ENCODE data around the gene TYW1.
A peak's percentile ranks its signal among the peaks of the same experiment; 100 is the strongest.
"Not testable (repeated sequence)": the region's sequence is repeated elsewhere in the genome, so short reads cannot be mapped to it uniquely, and the experiment has no call there.

TYW1 gene

DNA sequence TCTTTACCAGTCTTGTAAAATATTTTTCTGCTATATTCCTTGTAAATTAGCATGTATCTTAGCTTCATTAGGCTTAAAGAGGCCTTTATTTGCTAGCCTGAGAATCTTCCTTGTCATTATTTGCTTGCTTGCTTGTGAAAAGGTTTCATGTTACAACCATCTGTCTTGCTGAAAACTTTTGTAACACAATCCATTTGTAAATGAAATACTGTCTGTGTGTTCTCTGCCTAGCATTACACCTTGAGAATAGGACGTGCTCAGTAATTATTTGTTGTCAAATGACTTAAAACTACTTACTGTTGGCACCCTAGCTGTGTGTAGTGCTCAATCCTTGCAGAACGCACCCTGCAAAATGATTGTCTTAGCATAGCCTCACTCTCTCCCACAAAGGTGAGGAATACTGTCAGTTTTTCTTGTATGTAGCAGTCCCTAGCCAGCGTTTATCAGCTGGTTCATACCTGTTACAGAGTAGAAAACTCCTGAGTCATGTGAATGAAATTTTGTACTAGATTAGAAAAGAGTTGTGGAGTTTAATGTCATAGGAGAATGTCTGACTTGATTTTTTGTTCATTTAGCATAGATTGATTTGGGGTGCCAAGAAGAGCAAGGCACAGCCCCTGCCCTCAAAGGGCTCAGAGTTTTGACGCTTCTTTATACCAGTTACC lies 193.3 kb downstream of the TYW1 start:
- DNase-seq (ENCODE audit: low read depth in 2 of 2), result not testable (repeated sequence)

GRCh38 chr7:67191002-67191720 lies 194.5 kb downstream of the TYW1 start:
- not testable (repeated sequence) for DNase-seq (ENCODE audit: low read depth in 2 of 2)

DNA sequence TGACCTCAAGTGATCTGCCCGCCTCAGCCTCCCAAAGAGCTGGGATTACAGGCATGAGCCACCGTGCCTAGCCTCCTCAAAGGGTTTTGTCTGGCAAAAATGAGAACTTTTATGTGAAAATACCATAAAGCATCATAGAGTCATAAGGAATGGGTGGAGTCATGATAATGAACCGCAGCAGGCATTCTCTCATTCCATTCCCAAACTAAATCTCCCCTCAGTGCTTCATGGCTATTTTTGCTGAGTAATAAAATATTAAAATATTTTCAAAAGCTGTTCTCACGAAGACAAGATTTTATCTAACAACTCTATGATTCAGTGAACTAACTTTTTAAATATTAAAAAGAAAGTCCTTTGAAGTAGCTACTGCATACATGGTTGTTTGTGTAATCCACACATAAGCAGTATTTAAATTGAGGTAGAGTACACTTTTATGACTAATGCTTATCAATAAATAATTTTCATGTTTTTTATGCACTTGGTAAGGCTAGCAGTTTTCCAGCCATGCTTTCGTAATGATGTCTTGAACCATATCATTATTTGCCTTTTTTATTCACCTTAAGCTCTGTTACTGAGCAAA lies 195.6 kb downstream of the TYW1 start:
- not testable (repeated sequence) for DNase-seq (ENCODE audit: low read depth in 2 of 2)

DNA sequence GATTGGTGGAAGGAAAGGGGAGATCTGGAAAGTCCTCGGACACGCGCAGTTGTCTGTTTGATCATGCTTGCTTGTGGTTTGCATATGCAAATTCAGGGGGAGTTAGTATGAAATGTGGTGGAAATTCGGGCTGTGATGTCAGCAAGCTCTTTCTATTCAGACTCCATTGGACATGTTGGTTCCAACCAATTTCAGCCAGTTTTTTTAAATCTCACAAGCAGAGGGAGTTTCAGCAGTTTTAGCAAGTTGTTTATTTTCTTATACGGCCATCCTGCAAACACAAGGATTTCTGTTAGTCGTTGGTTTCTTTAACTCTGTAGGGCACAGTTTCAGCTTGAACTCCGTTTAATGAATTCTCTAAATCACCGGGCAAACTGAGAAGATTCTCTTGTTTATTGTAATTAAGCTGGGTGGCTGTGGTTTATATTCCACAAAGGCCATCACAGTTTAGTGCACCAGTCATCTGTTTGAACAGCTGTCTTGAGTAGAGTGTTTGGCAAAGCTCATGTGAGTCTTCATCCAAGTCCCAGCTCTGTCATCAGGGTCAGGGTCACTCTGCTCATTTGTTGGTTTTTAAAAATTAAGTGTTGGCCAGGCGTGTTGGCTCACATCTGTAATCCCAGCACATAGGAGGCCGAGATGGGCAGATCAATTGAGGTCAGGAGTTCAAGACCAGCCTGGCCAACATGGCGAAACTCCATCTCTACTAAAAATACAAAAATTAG lies 196.4 kb downstream of the TYW1 start:
- not testable (repeated sequence) for DNase-seq (ENCODE audit: low read depth in 2 of 2)

DNA sequence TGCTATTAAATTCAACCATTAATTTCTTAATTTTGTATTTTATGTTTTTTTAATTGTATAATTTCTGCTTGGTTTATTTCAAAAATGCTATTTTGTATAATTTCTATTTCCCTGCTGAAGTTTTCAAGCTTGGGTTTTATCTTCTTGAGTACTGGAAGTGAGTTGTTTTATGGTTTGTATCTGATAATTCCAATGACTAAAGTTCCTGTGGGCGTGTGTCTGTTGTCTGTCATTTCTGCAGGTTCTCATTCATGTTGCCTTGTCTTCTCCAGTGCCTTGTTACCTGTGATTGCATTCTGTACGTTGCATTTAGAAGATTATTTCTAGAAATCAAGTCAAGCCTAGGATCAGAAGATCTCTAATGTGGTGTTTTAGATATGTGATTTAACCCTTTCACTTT lies 199.5 kb downstream of the TYW1 start:
- DNase-seq (ENCODE audit: low read depth in 2 of 2), result not testable (repeated sequence)

- DNase-seq (ENCODE audit: low read depth in 2 of 2), result not testable (repeated sequence)
Measured at GRCh38 chr7:67198865-67199526, 202.4 kb downstream of the TYW1 start.

- DNase-seq (ENCODE audit: low read depth in 2 of 2), result not testable (repeated sequence)
Measured at GRCh38 chr7:67205772-67206171, 209.1 kb downstream of the TYW1 start.

DNA sequence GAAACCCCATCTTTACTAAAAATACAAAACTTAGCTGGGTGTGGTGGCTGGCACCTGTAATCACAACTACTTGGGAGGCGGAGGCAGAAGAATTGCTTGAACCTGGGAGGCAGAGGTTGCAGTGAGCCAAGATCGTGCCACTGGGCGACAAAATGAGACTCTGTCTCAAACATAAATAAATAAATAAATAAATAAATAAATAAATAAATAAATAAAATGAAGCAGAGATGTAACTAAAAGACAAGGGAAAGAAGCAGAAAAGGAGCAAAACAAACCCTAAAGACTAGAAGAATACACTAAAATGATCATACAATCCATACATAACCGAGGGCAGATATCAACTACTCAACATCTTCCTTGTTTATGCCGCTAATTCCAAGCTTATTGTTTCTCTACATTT lies 209.8 kb downstream of the TYW1 start:
- no peak for DNase-seq (ENCODE audit: low read depth in 2 of 2)

DNA sequence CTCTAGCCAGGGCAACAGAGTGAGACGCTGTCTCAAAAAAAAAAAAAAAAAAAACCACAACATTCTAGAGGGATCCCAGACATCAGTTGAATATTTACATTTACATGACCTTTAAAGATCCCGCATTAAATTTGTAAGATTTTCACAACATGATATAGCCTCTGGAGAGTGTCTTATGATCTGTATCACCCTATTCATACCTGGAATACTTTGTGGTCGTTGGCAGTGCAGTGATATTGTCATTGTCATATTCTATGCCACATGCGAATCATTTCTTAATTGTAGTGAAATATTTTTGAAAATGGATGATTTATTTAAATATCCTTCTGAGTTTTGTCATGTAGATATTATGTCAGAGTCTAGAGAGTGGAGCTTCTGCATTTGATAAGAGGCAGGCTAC lies 212.0 kb downstream of the TYW1 start:
- DNase-seq (ENCODE audit: low read depth in 2 of 2), result not testable (repeated sequence)

GRCh38 chr7:67209256-67209655 lies 212.6 kb downstream of the TYW1 start:
- no peak for DNase-seq (ENCODE audit: low read depth in 2 of 2)

DNA sequence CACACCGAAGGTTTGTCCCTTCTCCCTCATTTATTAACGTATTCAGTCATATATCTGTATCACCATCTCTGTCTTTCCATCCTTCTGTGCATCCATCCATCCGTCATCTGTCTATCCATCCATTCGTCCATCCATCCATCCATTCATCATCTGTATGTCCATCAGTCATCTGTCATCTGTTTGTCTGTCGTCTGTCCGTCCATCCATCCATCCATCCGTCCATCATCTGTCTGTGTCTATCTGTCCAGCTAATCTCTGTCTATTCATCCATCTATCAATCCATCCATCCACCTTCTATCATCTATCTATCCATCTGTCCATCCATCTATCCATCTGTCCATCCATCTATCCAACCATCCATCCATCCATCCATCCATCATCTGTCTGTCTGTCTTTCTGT lies 213.9 kb downstream of the TYW1 start:
- no peak for DNase-seq (ENCODE audit: low read depth in 2 of 2)

- not testable (repeated sequence) for DNase-seq (ENCODE audit: low read depth in 2 of 2)
Measured at GRCh38 chr7:67211650-67212330, 215.2 kb downstream of the TYW1 start.

DNA sequence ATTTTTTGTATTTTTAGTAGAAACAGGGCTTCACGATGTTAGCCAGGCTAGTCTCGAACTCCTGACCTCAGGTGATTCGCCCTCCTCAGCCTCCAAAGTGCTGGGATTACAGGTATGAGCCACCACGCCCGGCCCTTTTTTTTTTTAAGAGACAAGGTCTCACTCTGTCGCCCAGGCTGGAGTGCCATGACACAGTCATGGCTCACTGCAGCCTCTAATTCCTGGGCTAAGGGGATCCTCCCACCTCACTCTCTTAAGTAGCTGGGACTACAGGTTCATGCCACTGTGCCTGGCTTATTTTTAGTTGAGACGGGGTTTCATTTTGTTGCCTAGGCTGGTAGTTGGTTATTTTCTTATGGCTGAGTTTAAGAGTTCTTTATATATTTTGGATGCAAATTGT lies 216.4 kb downstream of the TYW1 start:
- DNase-seq (ENCODE audit: low read depth in 2 of 2), result not testable (repeated sequence)

GRCh38 chr7:67223551-67223950 lies 226.9 kb downstream of the TYW1 start:
- DNase-seq (ENCODE audit: low read depth in 2 of 2), result not testable (repeated sequence)

DNA sequence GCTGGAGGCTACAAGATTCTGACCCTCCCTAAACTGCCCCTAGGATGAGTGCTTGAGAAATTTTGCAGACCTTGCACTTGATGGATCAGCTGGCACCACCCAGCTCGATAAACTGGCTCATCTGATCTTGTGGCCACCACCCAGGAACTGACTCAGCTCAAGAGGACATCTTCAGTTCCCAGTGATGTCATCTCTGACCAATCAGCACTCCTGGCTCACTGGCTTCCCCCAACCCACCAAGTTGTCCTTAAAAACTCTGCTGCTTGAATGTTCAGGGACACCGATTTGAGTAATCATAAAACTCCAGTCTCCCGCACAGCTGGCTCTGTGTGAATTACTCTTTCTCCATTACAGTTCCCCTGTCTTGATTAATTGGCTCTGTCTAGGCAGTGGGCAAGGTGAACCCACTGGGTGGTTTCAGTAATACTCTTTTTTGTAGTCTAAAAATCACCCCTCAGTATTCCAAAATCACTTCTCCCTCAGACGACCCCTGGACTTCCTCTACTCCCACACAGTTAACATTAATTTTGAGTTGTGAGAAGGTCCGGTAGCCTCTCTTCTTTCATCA lies 229.8 kb downstream of the TYW1 start:
- peak in 1 of 2 donors; percentile 3 for DNase-seq (ENCODE audit: low read depth in 2 of 2)

GRCh38 chr7:67226967-67227366 lies 230.3 kb downstream of the TYW1 start:
- DNase-seq (ENCODE audit: low read depth in 2 of 2), result not testable (repeated sequence)

DNA sequence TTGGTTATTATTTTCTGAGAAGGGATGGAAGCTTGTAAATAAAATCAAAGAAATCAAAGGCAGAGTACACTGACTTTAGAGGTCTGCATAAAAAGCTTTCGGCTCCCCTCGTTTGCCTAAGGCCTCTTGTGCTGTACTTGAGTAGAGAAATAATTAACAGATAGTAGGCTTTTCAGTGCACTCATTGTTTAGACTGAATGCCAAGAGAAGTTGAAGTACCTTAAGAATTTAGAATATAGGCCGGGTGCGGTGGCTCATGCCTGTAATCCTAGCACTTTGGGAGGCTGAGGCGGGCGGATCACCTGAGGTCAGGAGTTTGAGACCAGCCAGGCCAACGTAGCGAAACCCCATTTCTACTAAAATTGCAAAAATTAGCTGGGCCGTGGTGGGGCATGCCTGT lies 232.4 kb downstream of the TYW1 start:
- DNase-seq (ENCODE audit: low read depth in 2 of 2), result not testable (repeated sequence)

- not testable (repeated sequence) for DNase-seq (ENCODE audit: low read depth in 2 of 2)
Measured at GRCh38 chr7:67230029-67230428, 233.4 kb downstream of the TYW1 start.

DNA sequence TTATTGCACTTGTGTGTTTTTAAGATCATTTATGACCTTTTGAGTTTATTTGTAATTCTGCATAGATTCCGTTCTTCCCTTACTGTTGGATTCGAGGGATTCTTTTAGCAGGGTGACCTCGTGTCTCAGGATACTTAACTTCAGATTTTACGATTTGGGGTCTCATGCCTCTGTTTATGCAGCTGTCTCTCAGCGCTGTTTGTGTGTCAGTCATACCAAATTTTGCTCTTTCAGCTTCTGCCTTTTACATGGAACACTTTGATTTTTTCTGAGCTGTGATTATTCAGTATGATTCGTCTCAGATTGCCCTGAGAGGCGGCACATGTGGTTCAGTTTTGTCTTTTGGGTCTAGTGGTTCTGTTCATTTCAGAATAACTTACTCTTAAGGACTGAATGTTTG lies 236.9 kb downstream of the TYW1 start:
- not testable (repeated sequence) for DNase-seq (ENCODE audit: low read depth in 2 of 2)

DNA sequence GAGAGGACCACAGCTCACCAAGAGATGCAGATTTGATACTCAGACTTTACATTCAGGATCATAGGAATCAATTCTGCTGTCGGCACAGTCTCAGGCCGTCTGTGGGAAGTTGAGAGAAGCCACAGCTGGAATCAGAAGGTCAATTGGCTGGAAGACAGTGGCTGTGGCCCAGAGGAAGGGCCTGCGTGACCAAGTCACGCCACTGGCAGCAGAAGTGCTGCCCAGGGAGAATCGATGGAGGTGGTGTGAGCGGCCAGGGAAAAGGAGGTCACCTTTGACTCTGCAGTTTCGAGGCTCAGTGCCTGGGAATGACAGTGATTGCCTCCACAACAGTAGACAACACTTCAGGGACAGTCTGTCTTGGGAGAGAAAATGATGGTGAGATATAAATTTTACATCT lies 239.6 kb downstream of the TYW1 start:
- DNase-seq (ENCODE audit: low read depth in 2 of 2), result not testable (repeated sequence)

GRCh38 chr7:67242871-67243270 lies 246.2 kb downstream of the TYW1 start:
- DNase-seq (ENCODE audit: low read depth in 2 of 2), result not testable (repeated sequence)
